GM19438 (cell line): ENCODE measurements around the gene MAP4K4.

Experiments used
- ATAC-seq: cut with Tn5 transposase; IDR thresholded peaks from one replicate; pipeline ENCODE4 v1.9.1; 2021; ENCODE audit warnings: low read depth; ENCODE audit not compliant: unreplicated experiment

The MAP4K4 gene

DNA sequence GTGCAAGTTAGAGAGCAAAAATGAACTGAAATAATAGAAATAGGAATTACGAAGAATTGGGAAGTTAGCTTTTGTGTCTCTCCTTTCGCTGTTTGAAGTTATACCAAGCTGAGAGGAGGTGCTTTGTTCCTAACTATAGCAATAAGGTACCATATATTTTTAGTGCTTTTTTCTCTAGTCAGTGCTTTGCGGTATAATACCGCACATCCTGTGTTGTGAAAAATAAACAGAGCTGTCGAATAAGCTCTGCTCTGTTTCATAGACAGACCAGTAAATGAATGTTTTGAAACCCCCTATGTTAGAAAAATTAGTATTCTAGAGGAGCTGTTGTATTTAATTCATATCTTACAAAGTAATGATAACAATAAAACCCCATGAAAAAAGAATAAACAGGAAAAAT, 130.8 kb downstream of the MAP4K4 start:
- no peak for ATAC-seq

DNA sequence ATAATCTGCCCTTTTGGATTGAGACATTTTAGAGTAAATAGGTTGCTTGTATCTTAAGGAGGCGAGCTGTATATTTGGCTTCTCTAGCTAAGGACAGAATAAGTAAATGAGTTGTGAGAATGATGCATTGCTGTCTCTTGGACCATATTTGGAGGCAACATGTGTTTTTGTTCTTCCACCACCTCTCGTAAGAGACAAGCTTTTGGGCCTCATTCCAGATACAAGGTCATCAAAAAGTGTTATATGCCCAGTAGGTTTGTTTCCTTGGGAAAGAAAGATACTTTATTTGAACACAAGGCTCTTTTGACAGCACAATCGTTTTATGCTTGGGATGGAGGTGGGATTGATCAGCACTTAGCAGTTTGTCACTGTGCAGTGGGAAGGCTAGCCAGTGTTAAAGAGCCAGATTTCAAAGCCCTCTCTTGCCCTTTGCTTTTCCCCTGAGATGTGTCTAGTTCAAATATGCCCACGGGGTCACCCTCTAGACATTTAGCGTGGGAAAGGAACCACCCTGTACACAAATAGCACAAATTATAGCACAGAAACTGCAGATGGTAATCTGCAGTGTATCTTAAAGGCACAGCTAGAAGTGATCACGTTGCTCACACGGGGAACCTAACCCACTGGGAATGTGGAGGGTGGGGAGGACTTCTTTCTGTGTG, 131.3 kb downstream of the MAP4K4 start:
- no peak for ATAC-seq

DNA sequence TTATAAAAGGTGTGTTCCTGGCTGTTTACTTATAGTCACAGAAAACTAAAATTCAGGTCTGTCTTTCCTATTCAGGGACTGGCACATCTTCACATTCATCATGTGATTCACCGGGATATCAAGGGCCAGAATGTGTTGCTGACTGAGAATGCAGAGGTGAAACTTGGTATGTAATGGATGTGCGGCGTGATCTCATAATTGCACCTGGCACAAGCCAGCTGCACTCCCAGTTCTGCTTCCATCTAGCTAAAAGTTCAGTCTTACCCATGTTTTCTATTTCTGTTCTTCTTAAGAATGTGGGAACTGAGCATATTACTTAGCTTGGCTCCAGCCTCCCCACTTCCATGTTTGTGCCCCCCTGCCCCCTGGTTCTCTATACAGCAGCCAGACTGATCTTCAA, 131.9 kb downstream of the MAP4K4 start:
- ATAC-seq, result no peak

DNA sequence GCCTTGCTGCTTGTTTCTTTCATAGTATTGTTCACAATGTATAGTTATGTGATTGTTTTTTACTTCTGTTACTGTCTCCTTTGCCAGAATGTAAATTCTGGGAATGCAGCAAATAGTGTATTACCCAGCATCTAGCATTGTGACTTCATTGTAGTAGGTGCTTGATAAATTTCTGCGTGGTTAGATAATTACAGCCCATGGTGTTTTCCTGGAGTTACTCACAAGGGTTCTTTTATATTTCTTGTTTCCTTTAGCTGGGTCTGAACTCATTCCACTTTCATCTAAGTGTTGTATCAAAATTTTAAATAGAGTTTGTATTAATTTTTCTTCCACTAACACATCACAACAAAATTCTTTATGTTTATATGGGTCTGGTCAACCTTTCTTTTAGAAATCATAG, 132.6 kb downstream of the MAP4K4 start:
- ATAC-seq, result no peak

DNA sequence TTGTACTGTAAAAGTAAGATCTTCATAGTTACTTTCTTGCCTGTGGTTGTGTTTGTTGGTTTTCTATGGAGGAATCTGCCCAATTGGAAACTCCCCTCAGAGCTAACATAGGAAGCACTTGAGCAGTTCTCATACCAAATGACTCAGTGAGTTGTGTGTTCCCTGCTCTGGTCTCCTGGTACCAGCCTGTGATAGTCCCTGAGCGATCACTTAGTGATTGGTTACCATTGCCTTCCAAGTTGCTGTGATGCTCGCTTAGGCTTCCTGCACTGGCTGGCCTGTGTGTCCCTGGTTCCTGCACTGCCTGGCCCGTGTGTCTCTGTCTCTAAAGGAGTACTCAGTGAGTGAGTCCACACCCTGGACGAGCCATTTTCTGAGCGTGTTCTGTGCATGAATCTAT, 133.0 kb downstream of the MAP4K4 start:
- ATAC-seq, result no peak

DNA sequence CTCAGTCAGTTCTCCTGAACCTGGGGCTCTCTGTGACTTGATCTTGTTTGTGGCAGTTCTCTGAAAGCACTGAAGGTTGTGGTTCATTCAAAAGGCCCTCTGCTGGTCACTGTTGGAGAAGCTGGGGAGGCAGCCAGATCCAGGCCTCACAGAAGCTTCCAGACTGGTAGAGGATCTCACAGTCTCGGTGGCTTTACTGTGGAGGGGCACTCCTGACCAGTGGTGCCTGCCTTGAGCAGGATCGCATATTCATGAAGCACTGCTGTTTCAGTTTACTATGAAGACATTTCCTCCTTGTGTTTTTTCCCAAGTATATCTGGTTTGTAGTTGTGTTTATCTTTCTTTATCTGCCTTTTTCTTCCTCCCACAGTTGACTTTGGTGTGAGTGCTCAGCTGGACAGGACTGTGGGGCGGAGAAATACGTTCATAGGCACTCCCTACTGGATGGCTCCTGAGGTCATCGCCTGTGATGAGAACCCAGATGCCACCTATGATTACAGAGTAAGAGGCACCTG, 133.9 kb downstream of the MAP4K4 start:
- ATAC-seq, result peak; percentile 65

DNA sequence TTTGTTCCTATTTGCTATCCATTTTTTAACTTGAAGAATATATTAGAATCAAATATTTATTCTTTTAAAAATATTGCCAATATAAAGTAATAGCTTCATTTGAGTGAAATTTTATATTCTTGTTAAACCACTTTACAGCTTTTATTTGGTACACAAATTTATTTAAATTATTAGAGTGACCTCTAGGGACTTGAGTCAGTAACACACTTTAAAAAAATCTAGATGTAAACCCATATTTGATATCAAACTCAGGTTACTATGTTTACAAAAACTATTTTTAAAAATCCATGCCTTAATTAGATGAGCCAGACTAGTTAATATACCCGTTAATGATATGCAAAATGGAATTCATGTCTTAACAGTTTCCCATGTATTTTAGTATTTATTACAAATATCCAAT, 134.6 kb downstream of the MAP4K4 start:
- ATAC-seq, result no peak

DNA sequence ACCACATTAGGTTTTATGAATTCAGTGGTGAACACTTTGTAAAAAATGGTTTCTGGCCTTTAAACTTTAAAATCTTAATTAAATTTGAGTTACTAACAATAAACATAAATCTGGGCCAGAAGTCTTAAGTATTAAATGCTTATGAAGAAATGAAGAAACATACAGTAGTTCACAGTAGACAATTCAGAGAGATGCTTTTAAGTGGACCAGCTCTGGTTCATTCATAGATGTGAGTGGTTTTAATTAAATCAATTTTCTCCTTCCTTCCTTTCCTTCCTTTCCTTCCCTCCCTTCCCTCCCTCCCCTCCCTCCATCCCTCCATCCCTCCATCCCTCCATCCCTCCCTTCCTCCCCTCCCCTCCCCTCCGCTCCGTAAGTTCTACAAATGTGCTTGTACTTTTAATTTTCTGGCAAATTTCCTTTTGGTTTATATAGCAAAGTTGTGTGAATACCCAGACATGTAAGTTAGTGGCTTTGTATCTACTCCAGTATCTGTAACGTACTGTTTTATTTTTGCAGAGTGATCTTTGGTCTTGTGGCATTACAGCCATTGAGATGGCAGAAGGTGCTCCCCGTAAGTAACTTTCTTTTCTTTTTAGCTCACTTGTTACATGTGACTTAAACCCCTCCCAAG, 136.5 kb downstream of the MAP4K4 start:
- no peak for ATAC-seq

DNA sequence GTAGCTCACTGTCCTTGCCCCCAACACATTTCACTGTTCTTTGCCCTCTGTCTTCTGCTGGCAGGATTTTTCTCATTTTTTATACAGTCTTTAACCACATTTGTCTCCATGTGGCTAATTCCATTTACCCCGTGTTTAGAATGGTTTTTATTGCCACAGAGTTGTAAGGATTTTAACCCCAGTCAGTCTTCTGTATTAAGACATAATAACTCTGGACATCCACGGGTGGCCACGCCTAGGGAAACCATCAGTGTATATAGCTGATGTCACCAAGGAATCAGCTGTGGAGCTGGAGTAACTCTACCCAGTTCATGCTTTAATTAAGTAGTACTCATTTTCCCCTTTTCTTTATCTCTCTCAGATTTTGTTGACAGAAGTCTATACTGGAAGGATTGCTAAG, 139.8 kb downstream of the MAP4K4 start:
- no peak for ATAC-seq

DNA sequence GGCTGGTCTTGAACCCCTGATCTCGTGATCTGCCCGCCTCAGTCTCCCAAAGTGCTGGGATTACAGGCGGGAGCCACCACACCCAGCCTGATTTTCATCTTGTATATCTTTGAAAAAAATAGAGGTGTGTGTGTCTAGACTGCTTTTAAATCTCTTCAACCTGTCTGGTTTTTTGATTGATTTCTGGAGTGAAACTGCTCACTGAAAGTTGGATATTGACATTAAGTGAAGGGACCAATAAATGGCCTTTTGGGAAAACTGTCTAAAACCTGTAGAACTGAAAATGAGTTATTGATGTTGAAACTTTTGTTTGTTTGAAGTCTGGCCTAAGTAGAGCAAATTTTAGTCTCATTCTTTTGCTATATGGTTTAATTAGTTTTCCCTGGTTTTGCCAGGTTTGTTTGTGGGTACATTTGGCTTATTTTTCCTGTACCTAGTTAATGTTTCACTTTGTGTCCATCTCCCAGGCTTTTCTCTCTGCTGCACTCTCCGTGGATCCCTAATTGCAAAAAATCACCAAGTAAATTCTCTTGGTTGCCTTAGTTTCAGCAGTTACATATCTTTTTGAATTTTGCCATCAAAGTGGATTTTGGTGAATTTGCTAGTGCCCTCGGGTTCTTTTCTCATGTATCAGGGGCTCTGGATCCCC, 144.3 kb downstream of the MAP4K4 start:
- no peak for ATAC-seq

DNA sequence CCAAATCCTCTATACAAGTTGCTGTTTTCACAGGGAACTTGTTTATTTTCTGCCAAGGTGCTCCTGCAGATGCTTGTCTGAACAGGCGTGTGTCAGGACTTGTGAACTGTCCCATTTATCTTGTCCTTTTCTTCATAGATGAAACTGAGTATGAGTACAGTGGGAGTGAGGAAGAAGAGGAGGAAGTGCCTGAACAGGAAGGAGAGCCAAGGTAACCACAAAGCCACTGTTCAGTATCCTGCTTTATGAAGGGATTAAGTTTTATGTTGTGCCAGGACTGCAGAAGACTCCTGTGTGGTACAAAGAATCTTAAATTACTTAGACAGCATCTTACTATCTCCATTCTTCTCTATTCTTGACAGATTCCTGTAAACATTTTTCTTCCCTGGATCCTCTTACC, 145.0 kb downstream of the MAP4K4 start:
- no peak for ATAC-seq

DNA sequence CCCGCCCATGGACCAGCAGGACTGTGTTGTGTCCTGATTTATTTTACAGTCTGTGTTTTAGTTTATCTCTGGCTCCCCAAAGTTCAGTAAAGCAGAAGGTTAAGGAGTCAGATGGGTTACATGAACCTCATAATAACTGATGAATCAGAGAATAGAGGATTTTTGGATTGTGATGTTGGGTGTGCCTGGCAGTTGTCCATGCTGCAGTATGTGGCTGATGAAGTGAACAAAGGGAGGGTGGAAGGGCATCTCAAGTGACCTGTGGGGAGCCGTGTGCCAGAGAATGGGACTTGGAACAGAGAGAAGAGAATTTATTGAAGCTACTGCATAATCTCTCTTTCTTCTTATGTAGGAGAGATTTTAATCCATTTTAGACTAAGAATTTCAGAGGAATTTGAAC, 145.5 kb downstream of the MAP4K4 start:
- no peak for ATAC-seq

DNA sequence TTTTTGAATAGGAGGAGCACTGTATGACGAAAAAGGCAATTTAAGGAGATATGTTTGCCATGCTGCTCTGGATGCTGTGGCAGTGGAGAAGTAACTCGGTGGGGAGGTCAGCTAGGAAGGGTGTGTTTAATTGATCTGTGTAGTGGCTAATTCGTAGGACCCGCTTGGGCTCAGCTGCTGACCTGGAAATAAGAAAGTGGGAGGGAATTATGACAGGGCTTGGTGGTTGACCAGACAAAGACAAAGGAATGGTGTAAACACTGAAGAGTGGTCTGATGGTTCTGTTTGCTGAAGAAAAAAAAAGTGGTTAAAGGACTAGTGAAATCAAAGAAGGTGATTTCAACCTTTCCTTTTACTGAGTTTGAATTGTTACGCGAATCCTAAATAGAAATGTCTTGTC, 146.0 kb downstream of the MAP4K4 start:
- ATAC-seq, result no peak

DNA sequence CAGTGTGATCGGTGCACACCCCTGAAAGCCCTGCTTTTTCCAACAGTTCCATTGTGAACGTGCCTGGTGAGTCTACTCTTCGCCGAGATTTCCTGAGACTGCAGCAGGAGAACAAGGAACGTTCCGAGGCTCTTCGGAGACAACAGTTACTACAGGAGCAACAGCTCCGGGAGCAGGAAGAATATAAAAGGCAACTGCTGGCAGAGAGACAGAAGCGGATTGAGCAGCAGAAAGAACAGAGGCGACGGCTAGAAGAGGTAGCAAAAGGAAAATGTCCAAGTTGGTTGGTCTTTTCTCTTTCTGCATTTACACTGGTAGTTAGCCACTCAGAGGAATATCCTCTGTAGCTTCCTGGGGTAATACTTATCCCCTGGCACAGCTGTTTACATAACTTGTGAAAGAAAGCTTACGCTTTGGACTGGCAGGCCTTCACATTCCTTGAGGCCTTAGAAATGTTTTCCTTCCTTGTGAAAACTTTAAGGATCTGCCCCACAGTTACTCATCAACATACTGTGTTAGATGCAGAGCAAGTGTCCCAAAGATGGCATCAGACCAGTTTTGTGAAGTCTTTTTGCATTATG, 146.6 kb downstream of the MAP4K4 start:
- no peak for ATAC-seq

DNA sequence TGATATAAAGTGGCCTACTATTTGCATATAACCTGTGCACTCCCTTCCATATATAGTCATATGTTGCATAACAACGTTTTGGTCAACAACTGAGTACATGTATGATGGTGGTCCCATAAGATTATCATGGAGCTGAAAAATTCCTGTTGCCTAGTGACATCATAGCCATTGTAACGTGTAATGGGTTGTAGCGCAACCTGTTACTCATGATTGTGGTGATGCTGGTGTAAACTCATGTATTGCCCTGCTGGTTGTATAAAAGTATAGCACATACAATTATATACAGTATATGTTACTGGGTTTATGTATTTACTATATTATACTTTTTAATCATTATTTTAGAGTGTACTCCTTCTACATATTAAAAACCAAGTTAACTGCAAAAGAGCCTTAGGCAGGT, 149.5 kb downstream of the MAP4K4 start:
- ATAC-seq, result no peak

DNA sequence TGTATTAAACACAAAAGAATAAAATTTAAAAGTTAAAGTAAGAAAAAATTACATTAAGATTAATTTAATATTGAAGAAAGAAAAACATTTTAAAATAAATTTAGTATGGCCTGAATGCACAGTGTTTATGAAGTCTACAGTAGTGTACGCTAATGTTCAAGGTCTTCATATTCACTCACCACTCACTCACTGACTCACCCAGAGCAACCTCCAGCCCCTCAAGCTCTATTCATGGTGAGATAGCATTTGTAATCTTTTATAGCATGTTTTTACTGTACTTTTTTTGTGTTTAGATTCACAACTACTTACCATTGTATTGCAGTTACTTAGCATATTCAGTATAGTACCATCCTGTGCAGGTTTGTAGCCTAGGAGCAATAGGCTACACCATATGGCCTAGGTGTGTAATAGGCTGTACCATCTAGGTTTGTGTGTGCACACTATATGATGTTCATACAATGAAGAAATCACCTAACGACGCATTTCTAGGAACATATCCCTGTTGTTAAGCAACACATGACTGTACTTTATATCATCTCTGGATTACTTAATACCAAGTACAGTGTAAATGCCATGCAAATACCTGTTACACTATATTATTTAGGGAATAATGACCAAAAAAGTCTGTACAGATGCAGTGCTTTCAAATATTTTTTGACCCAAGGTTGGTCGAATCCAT, 150.3 kb downstream of the MAP4K4 start:
- no peak for ATAC-seq

DNA sequence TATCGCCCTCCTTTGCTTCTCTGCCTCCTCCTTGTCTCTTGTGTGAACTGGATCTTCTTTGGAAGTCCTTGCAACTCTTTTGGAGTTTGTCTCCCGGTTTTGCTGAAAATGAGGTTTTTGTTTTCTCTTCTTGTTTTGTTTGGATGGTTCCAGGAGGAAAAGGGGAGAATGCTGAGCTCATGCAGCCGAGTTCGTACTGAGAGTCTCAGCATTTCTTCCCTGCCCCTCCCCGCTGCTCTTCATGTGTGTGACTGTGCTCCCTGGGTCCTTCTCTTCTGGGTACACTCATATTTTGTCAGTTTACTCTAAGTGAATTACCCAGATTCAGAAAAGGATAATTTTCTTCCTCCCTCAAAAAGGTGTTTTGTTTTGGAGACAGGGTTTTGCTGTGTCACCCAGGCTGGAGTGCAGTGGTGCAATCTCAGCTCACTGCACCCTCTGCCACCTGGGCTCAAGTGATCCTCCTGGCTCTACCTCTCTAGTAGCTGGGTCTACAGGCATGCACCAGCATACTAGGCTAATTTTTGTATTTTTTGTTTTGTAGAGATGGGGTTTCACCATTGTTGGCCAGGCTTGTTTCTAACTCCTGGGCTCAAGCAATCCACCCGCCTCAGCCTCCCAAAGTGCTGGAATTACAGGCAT, 151.4 kb downstream of the MAP4K4 start:
- ATAC-seq, result no peak

DNA sequence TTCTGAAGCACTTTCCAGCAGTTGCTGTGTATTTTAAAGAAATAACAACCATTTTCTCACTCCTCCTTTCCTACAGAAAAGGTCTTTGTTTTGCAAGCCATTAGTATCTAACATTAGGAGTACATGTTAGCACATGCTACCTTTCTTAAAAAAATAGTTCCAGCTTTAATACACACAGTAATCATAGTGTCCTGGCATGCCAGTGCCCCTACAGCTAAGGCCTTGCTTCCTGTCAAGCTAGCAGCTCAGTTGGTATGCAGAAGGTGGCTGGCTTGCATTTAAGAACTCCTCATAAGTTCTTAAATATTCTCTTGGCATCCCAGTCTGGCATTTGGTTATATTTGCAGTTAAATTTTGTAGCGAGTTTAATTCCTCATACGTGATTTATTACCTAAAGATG, 152.9 kb downstream of the MAP4K4 start:
- no peak for ATAC-seq

DNA sequence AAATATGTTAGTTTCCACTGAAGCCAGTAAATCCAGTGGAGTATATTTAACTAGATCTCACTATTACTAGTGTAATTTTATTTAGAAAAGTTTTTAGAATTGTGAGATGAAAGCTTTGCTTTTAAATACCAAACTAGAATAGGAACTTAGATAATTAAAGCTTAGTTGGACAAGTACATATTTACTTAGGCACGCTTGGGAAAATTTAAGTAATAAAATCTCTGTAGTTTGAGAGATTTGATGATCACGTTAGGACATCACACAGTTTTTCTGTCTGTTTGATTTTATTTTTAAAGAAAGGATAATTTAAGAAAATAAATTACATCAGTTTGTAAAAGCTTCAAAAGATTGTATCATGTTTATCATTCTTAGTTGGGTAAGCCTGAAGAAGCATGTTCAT, 153.5 kb downstream of the MAP4K4 start:
- no peak for ATAC-seq

DNA sequence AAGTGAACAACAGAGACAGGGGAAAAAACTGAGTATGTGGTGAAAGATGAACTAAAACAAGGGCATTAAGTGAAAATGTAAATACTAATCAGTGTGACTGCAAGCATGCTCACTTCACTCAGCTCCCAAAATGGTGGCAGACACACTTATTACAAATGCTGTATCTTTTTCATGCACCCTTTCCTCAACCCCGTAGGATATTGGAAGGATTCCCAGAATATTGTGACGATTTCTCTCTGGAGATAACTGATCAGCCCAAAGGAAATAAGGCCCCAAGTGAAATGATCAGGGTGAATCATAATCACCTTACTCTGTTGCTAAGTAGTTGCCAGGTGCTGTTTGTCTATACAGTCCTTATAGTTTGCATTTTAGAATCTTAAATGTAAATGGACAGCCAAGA, 155.3 kb downstream of the MAP4K4 start:
- no peak for ATAC-seq

DNA sequence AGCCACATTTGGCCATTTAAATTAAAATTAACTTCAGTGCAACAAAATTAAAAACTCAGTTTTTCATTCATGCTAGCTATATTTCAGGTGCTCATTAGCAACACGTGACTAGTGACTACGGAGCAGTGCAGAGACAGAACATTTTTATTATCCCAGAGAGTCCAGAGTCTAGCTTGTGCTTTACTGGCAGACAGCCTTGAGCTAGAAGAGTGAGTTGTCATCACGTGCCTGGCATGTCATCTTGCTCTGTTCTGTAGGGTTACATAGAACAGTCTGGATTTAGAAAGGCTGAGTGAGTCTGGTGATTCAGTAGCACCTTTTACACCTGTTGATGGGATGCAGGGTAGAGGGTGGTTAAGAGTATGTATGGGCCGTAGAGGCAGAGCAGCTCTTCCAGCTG, 157.4 kb downstream of the MAP4K4 start:
- no peak for ATAC-seq
